Neural progenitor cell (in vitro differentiated cells): ENCODE results near the gene RNASE9. TPM values are rescaled to one million over a fixed set of nuclear protein-coding genes. Genes with fewer than 3 reads are reported as not detected.
"Not testable (repeated sequence)": the region's sequence is repeated elsewhere in the genome, so short reads cannot be mapped to it uniquely, and the experiment has no call there.

Experiments
- DNase-seq: peaks from one replicate; pipeline ENCODE4 v3.0.0-alpha.2; 2016; ENCODE audit warnings: low spot score
- H2AFZ ChIP-seq: fragments of 200-600 bp; sonication (generic); replicated peaks from 2 replicates; pipeline ENCODE4 v1.6.1; 2016; ENCODE audit warnings: antibody characterized with exemption
- H3F3A ChIP-seq: fragments of 200-600 bp; sonication (generic); 2 replicates; pipeline ENCODE4 v1.6.1; 2016; ENCODE audit warnings: antibody characterized with exemption, low read depth
- H3K27ac ChIP-seq: fragments of 200-600 bp; sonication (generic); 2 replicates; pipeline ENCODE4 v1.5.1; 2016; ENCODE audit warnings: mild to moderate bottlenecking
- H3K27me3 ChIP-seq: fragments of 200-600 bp; sonication (generic); 2 replicates; pipeline ENCODE4 v1.6.1; 2016; ENCODE audit warnings: mild to moderate bottlenecking, moderate library complexity
- H3K36me3 ChIP-seq: fragments of 200-600 bp; sonication (generic); 2 replicates; pipeline ENCODE4 v1.5.1; 2016
- H3K4me1 ChIP-seq: fragments of 200-600 bp; sonication (generic); 2 replicates; pipeline ENCODE4 v1.6.1; 2016; ENCODE audit warnings: mixed run types
- H3K4me2 ChIP-seq: fragments of 200-600 bp; sonication (generic); 2 replicates; pipeline ENCODE4 v1.6.1; 2016
- H3K4me3 ChIP-seq: fragments of 200-600 bp; sonication (generic); 2 replicates; pipeline ENCODE4 v1.5.1; 2016
- H3K79me2 ChIP-seq: fragments of 200-600 bp; sonication (generic); 2 replicates; pipeline ENCODE4 v1.6.1; 2016; ENCODE audit warnings: low read depth
- H3K9ac ChIP-seq: fragments of 200-600 bp; sonication (generic); 2 replicates; pipeline ENCODE4 v1.6.1; 2016
- H3K9me3 ChIP-seq: fragments of 200-600 bp; sonication (generic); 2 replicates; pipeline ENCODE4 v1.5.1; 2016; ENCODE audit warnings: low read depth
- H4K20me1 ChIP-seq: fragments of 200-600 bp; sonication (generic); 2 replicates; pipeline ENCODE4 v1.6.1; 2016; ENCODE audit warnings: low read depth
- H3K27ac Mint-ChIP-seq: 3 replicates; pipeline ENCODE4 v1.8.0; 2021; ENCODE audit warnings: mixed read lengths
- H3K27me3 Mint-ChIP-seq: 2 replicates; pipeline ENCODE4 v1.8.0; 2022; ENCODE audit warnings: low read depth, mild to moderate bottlenecking, inconsistent platforms, moderate library complexity, mixed read lengths; ENCODE audit not compliant: insufficient read depth
- H3K36me3 Mint-ChIP-seq: 3 replicates; pipeline ENCODE4 v1.8.0; 2021; ENCODE audit warnings: mixed read lengths
- H3K4me1 Mint-ChIP-seq: 3 replicates; pipeline ENCODE4 v1.8.0; 2021; ENCODE audit warnings: mixed read lengths
- H3K4me3 Mint-ChIP-seq: 3 replicates; pipeline ENCODE4 v1.8.0; 2021; ENCODE audit warnings: mild to moderate bottlenecking, moderate library complexity, mixed read lengths
- H3K9me3 Mint-ChIP-seq: 3 replicates; pipeline ENCODE4 v1.8.0; 2020; ENCODE audit warnings: mixed read lengths
- CTCF ChIP-seq: fragments of 200-600 bp; sonication (generic); IDR thresholded peaks from 2 replicates; pipeline ENCODE4 v1.5.1; 2017; ENCODE audit warnings: antibody characterized with exemption, mild to moderate bottlenecking
- EZH2 ChIP-seq: fragments of 200-600 bp; sonication (generic); IDR thresholded peaks from 2 replicates; pipeline ENCODE4 v1.6.1; 2017; ENCODE audit warnings: antibody characterized with exemption, mild to moderate bottlenecking, moderate library complexity
- EZH2phosphoT487 ChIP-seq: fragments of 200-600 bp; sonication (generic); IDR thresholded peaks from 2 replicates; pipeline ENCODE4 v1.6.1; 2017; ENCODE audit warnings: antibody characterized with exemption
- total RNA-seq: library from RNA; depleted of rRNA; stranded (reverse); fragments of >200 nt; gene quantifications from 2 replicates; pipeline ENCODE4 v1.2.3, GENCODE V29; 2015; ENCODE audit warnings: low replicate concordance

The RNASE9 gene
- total RNA-seq, 1 donor from 2014 or later, result not detected

- Mint-ChIP-seq H3K9me3 (no peaks in the 10 kb centered on the region), H3K27me3 (no peaks in the 10 kb centered on the region), H3K4me1 (peaks cover 11% of the 10 kb centered on the region), H3K4me3 (no peak overlapping the region), H3K36me3 (no peaks in the 10 kb centered on the region), H3K27ac (no peak overlapping the region)
- H3K4me2 ChIP-seq, result no peak overlapping the region
- DNase-seq, result no peak
- H3K27ac ChIP-seq, result no peak overlapping the region
- no peaks in the 10 kb centered on the region for H4K20me1 ChIP-seq
- H3K27me3 ChIP-seq, result no peaks in the 10 kb centered on the region
- H3K4me3 ChIP-seq, result no peak overlapping the region
- no peaks in the 10 kb centered on the region for H3K9me3 ChIP-seq
- H3K79me2 ChIP-seq, result no peaks in the 10 kb centered on the region
- no peak for TF ChIP-seq EZH2
- TF ChIP-seq CTCF, result no peak
- TF ChIP-seq EZH2phosphoT487, result no peak
- no peaks in the 10 kb centered on the region for H3K36me3 ChIP-seq
- H2AFZ ChIP-seq, result peak overlapping the region; percentile 6
- H3K9ac ChIP-seq, result no peak overlapping the region
- peaks cover 17% of the 10 kb centered on the region for H3F3A ChIP-seq
- peaks cover 54% of the 10 kb centered on the region for H3K4me1 ChIP-seq
These were observed 22.3 kb upstream of the RNASE9 start for GRCh38 chr14:20583142-20583541.

DNA sequence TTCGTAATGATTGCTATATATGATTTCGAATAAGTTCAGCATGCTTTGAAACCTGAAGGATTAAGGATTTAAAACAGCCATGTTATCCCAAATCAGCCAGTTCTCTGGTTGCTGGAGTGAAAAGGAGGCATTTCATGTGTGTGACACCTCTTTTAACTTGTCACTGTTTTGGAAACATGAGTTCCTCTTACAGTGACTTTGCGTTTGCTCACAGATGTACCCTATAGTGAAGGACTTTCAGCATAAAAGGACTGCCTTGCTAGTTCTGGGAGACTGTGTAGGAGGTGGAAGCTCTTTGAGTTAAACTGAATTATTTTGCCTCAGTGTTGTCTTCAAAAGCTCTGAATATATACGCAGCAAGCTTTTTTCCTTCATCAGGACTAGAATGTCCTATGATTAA, 19.4 kb upstream of the RNASE9 start:
- H3K9me3 Mint-ChIP-seq, result no peaks in the 10 kb centered on the region
- H3K4me1 ChIP-seq, result peaks cover 49% of the 10 kb centered on the region

GRCh38 chr14:20578784-20579502, 18.1 kb upstream of the RNASE9 start:
- Mint-ChIP-seq H3K36me3 (no peaks in the 10 kb centered on the region), H3K4me1 (peaks cover 12% of the 10 kb centered on the region), H3K9me3 (no peaks in the 10 kb centered on the region), H3K27me3 (no peaks in the 10 kb centered on the region), H3K27ac (no peak overlapping the region), H3K4me3 (no peak overlapping the region)
- no peaks in the 10 kb centered on the region for H3K9me3 ChIP-seq
- H3K4me2 ChIP-seq, result peak overlapping the region; percentile 51
- peaks cover 4% of the 10 kb centered on the region for H3F3A ChIP-seq
- no peaks in the 10 kb centered on the region for H3K27me3 ChIP-seq
- H3K9ac ChIP-seq, result no peak overlapping the region
- H3K27ac ChIP-seq, result no peak overlapping the region
- peak overlapping the region; percentile 63 for H2AFZ ChIP-seq
- H3K36me3 ChIP-seq, result no peaks in the 10 kb centered on the region
- H3K4me1 ChIP-seq, result peaks cover 48% of the 10 kb centered on the region
- no peak for DNase-seq
- H3K79me2 ChIP-seq, result no peaks in the 10 kb centered on the region
- H3K4me3 ChIP-seq, result no peak overlapping the region
- TF ChIP-seq CTCF (no peak), EZH2 (no peak), EZH2phosphoT487 (no peak)
- no peaks in the 10 kb centered on the region for H4K20me1 ChIP-seq

More for the DNA sequence above, 19.4 kb upstream of the RNASE9 start:
- no peak for TF ChIP-seq EZH2
- no peak for TF ChIP-seq EZH2phosphoT487
- Histone ChIP-seq H3K27me3 (no peaks in the 10 kb centered on the region), H3K4me2 (peak overlapping the region; percentile 4), H3K27ac (no peak overlapping the region), H3K79me2 (no peaks in the 10 kb centered on the region), H3K36me3 (no peaks in the 10 kb centered on the region), H2AFZ (peak overlapping the region; percentile 65), H4K20me1 (no peaks in the 10 kb centered on the region), H3K9ac (no peak overlapping the region), H3K4me3 (no peak overlapping the region), H3F3A (peaks cover 4% of the 10 kb centered on the region), H3K9me3 (no peaks in the 10 kb centered on the region)
- no peak for DNase-seq
- no peaks in the 10 kb centered on the region for H3K36me3 Mint-ChIP-seq
- no peak overlapping the region for H3K27ac Mint-ChIP-seq
- no peak overlapping the region for H3K4me3 Mint-ChIP-seq
- peaks cover 12% of the 10 kb centered on the region for H3K4me1 Mint-ChIP-seq
- H3K27me3 Mint-ChIP-seq, result no peaks in the 10 kb centered on the region

DNA sequence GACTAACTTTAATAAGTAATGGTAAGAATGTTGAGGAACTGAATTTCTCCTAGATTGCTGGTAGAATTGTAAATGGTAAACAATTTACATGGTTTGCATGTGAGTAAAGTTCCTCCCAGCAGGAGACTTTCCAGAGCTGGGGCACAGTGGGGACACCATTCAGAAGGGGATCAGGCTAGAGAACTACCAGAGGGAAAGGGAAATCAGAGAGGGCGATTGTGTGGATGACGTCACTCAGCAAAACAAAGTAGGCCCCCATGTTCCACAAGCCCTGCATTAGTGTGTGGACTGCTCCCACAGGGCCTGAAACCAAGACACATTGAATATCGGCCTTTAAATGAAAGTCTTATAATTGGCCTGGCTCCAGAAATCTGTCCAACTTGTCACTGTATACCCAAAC, 17.5 kb upstream of the RNASE9 start:
- Histone ChIP-seq H3K27ac (no peak overlapping the region), H3K36me3 (no peaks in the 10 kb centered on the region), H3K27me3 (no peaks in the 10 kb centered on the region), H3K9ac (no peak overlapping the region), H3K4me1 (peaks cover 42% of the 10 kb centered on the region), H3F3A (peaks cover 4% of the 10 kb centered on the region), H3K4me3 (no peak overlapping the region), H3K4me2 (peak overlapping the region; percentile 55), H3K79me2 (no peaks in the 10 kb centered on the region), H4K20me1 (no peaks in the 10 kb centered on the region), H2AFZ (peak overlapping the region; percentile 61), H3K9me3 (no peaks in the 10 kb centered on the region)
- Mint-ChIP-seq H3K27me3 (no peaks in the 10 kb centered on the region), H3K27ac (no peak overlapping the region), H3K9me3 (no peaks in the 10 kb centered on the region), H3K4me1 (peaks cover 10% of the 10 kb centered on the region), H3K36me3 (no peaks in the 10 kb centered on the region), H3K4me3 (no peak overlapping the region)
- peak; percentile 83 for DNase-seq
- TF ChIP-seq CTCF (no peak), EZH2 (no peak), EZH2phosphoT487 (no peak)

DNA sequence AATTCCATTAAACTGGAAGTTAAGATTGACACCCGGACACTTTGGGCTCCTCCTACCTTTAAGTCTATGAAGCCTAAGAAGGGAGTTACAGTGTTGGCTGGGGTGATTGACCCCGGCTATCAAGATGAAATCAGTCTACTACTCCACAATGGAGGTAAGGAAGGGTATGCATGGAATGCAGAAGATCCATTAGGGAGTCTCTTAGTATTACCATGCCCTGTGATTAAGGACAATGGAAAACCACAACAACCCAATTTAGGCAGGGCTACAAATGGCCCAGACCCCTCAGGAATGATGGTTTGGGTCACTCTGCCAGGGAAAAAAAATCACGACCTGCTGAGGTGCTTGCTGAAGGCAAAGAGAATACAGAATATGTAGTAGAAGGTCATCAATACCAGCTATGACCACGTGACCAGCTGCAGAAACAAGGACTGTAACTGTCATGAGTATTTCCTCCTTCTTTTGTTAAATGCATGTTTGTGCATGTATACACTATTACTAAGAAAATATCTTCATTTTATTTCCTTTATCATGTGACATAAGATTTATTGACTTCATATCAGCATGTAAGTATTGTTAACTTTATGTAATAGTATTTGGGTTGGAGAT, 11.6 kb upstream of the RNASE9 start:
- not testable (repeated sequence) for H3K36me3 ChIP-seq, H3K27me3 Mint-ChIP-seq, H4K20me1 ChIP-seq, H3K36me3 Mint-ChIP-seq, H3K9me3 Mint-ChIP-seq, H3K4me3 Mint-ChIP-seq, H3K79me2 ChIP-seq, H3K9me3 ChIP-seq, H3K9ac ChIP-seq, H3F3A ChIP-seq, H3K27ac Mint-ChIP-seq, H3K27ac ChIP-seq, H3K27me3 ChIP-seq, H3K4me3 ChIP-seq, H3K4me1 Mint-ChIP-seq, H2AFZ ChIP-seq
- DNase-seq, result peak; percentile 29
- H3K4me1 ChIP-seq, result peaks cover 15% of the 10 kb centered on the region
- peak overlapping the region; percentile 38 for H3K4me2 ChIP-seq
